ENCODE measurements around the gene CD7.

- no peak for TF ChIP-seq CTCF (IDR thresholded peaks at IDR 0.05)
- no peak for TF ChIP-seq EZH2 (IDR thresholded peaks at IDR 0.05; ENCODE audit: borderline replicate concordance, insufficient read depth, low read depth, low read length, poor library complexity, severe bottlenecking)
These were observed 26.9 kb upstream of the CD7 start for GRCh38 chr17:82344175-82344907.
